Muscle of back (tissue), 11 donors: ENCODE results near the gene PKD1L1. TPM values are rescaled to one million over a fixed set of nuclear protein-coding genes. Genes with fewer than 3 reads are reported as not detected.

ENCODE experiments used
- DNase-seq, 3 donors: peaks; one replicate each; pipeline versions ENCODE4 v3.0.0 to v3.0.0-alpha.2; 2013
- polyA plus RNA-seq, 10 donors: library from polyadenylated mRNA; unstranded; fragments of 120-200 nt; gene quantifications; one replicate each; pipeline ENCODE4 v1.2.1, GENCODE V29; 2013; ENCODE audit not compliant: insufficient read length in 10 of 10

PKD1L1 gene
- polyA plus RNA-seq, 10 donors = 0.14 to 1.4 (median 0.67) TPM

GRCh38 chr7:47737601-47738000 lies 210.7 kb downstream of the PKD1L1 start:
- no peak for DNase-seq

GRCh38 chr7:47735431-47736345 lies 212.6 kb downstream of the PKD1L1 start:
- DNase-seq = no peak

DNA sequence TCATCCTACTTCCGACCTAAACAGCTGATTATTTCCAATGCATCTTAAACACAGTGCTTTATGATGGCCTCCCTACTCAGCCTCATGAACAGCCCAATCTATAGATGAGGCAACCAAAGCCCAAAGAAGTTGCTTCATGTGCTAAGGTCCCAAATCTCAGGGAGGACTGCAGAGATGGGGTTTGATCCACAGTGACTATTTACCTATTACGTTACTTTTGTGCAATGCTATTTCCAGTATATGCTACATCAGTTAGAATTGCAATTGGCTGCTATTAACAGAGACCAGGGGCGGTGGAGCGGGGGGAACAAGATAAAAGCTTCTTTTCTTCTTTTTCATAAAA lies 213.3 kb downstream of the PKD1L1 start:
- no peak for DNase-seq

- no peak for DNase-seq
Measured at GRCh38 chr7:47734287-47734948, 213.8 kb downstream of the PKD1L1 start.

DNA sequence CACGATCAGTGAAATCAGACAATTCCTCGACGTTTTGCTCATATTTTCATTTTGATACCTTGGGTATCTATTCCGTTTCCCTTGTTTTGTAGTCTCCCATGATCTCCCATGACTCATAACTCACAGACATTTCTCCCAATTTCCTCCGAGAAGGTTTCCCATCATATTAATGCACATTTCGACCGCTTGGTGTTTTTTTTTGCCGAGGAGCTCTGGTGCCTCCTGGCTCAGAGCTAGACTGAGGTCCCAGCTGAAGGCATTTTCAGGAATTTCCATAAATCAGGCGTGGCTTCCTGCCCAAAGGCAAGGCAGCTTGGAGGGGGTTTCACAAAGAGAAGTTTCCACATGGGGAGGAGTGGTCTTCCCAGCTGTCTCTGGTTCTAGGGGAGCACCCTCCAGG lies 218.1 kb downstream of the PKD1L1 start:
- no peak for DNase-seq

DNA sequence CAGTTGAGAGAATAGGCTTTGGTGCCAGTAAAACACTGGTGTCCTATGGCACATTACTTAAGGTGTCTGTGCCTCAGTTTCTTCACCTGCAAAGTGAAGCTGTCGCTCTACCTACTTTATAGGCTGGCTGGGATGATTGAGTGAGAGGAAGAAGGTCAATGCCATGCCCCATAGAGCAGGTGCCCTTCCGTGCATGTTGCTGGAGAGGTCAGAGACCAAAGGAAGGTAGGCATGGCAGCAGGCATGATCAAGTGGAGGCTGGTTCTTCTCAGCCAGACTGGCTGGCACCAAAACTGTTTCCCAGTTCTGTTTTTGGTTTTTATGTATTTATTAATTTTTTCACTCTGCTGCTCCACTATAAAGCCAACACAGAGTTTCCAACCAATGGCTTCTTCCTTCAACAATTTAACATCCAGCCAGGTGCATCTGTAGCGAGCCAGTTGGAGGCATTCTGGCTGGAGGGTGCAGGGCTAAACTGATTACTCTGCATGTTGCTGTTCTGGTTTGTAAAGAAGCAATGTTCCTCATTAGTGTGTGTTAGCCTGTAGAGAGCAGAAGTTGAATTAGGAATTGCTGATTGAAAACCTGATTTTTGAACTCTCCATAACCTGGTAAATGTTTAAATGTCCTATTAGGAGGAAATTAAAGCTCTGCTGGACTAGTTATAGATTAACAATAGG lies 222.1 kb downstream of the PKD1L1 start:
- DNase-seq = no peak

GRCh38 chr7:47725031-47725780 lies 223.1 kb downstream of the PKD1L1 start:
- no peak for DNase-seq

Other genes starting within 250 kb of the PKD1L1 start
- 10 to 100 TPM; 13.0 to 23.1 (median 17.5) TPM for gene HUS1, start 31.1 kb upstream of the PKD1L1 start, polyA plus RNA-seq
- not detected for gene SUN3, start 80.6 kb upstream of the PKD1L1 start, polyA plus RNA-seq
- under 1 TPM in 8 of 10 donors, not detected in 2; 0.08 to 0.36 (median 0.22) TPM for gene C7orf57, start 87.1 kb upstream of the PKD1L1 start, polyA plus RNA-seq
- 1 to 10 TPM in 9 of 10 donors, under 1 TPM in 1; 0.95 to 4.6 (median 2.0) TPM for gene UPP1, start 140.8 kb upstream of the PKD1L1 start, polyA plus RNA-seq
- gene ABCA13, start 223.0 kb upstream of the PKD1L1 start, polyA plus RNA-seq = under 1 TPM; 0.01 to 0.25 (median 0.13) TPM